LNCaP clone FGC (cell line): ENCODE results near the gene RETNLB.

Source experiments
- DNase-seq: peaks from one replicate; pipeline ENCODE4 v3.0.0-alpha.2; 2011; ENCODE audit warnings: low read depth
- H3K4me3 ChIP-seq: 2 replicates; pipeline ENCODE4 v1.5.1; 2011; ENCODE audit warnings: mild to moderate bottlenecking, low read depth, low read length, control low read depth
- TF ChIP-seq, protein P1 (sequence below): IDR thresholded peaks from 2 replicates; pipeline ENCODE4 v1.5.1; 2012; ENCODE audit warnings: mild to moderate bottlenecking; ENCODE audit not compliant: control insufficient read depth, insufficient read depth; ENCODE audit errors: extremely low read depth

Gene RETNLB

DNA sequence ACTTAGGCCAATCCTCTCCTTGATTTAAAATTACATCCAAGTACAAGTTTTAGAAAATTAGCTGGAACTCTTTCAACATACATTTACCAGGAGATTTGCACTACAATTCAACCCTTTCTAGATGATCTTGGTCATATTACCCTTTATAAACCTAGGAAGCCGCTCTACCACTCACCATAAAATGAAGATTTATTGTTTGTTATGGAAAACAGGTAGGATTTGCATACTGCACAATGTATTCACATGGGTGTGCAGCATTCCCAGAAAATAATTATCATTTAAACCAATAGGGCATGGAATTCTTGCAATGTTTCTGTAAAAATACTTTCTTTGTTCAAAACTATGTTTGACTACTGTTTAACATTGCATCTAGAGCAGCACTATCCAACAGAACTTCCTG is 18.4 kb upstream of the RETNLB start:
- TF ChIP-seq, protein P1, sequence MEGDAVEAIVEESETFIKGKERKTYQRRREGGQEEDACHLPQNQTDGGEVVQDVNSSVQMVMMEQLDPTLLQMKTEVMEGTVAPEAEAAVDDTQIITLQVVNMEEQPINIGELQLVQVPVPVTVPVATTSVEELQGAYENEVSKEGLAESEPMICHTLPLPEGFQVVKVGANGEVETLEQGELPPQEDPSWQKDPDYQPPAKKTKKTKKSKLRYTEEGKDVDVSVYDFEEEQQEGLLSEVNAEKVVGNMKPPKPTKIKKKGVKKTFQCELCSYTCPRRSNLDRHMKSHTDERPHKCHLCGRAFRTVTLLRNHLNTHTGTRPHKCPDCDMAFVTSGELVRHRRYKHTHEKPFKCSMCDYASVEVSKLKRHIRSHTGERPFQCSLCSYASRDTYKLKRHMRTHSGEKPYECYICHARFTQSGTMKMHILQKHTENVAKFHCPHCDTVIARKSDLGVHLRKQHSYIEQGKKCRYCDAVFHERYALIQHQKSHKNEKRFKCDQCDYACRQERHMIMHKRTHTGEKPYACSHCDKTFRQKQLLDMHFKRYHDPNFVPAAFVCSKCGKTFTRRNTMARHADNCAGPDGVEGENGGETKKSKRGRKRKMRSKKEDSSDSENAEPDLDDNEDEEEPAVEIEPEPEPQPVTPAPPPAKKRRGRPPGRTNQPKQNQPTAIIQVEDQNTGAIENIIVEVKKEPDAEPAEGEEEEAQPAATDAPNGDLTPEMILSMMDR, result no peak
- DNase-seq, result no peak
- no peak overlapping the region for H3K4me3 ChIP-seq

DNA sequence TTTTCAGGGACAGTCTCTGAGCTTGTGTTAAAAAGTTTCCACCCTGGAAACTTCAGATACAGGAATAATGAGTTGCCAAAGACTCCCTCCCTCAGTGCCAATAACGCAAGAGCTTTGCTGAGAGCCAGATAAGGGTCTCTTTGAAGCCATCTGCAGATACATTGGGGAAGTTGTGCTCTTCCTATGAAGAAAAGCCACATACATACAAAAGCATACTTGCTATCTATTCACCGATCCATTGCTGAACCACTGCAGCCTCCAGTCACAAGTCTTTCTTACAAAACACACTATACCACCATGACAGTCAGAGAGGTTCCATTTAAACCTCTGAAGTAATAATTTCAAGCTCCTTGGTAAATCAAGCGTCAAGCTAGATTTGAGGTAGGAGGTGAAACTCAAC is 10.0 kb upstream of the RETNLB start:
- no peak for DNase-seq
- no peak overlapping the region for H3K4me3 ChIP-seq
- TF ChIP-seq, protein P1, result no peak

DNA sequence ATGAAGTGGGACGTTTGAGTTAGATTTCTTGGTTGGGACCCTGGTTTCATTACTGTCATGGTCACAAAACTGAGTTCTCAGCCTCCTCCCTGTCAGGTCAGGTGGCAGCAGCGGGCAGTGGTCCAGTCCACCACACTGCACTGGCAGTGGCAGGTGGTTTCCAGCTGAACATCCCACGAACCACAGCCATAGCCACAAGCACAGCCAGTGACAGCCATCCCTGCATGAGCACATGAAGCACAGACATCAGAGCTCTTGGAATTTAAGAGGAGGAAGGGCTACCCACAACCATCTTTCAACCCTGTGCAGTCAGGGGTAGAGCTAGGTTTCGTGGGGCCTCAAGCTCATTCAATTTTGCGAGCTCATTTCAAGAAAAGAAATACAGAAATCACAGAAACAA is 1.5 kb downstream of the RETNLB start:
- TF ChIP-seq, protein P1, result no peak
- no peak for DNase-seq
- H3K4me3 ChIP-seq, result no peak overlapping the region

DNA sequence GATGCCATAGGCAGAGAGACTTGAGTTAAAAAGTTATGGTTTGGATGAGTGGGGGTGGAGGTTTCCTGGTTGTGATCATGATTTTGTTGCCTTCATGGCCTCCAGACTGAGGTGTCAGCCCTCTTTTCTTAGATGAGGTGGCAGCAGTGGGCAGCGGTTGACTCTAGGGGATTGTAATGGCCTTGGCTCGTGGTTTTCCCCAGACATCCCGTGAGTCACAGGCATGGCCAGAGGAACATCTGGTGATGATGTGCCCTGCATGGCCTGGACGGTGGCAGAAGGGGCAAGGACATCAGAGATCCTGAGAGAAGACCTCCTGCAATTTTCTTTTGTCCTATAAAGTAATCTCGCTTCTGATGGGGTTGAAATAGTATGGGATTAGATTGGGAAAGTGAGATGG is 12.4 kb downstream of the RETNLB start:
- TF ChIP-seq, protein P1, result no peak
- H3K4me3 ChIP-seq, result no peak overlapping the region
- DNase-seq, result no peak

DNA sequence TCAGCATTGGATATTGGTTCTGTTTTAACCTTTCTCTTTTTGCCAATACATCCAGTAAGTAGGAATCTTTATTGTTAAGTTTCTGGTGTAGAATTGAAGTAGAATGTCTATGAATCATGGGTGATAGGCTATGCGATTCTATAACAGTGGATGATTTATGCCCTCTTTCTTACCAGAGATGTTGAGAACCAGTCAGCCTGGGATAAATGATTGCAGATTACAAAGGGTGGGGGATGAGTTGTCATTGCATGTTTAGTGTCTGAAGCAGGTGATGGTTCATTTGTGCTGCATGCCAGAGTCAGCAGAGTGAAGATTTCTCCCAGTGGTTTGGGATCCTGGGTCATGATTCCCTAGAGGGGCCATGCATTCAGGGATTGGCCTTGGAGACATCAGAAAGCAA is 14.3 kb downstream of the RETNLB start:
- TF ChIP-seq, protein P1, result no peak
- DNase-seq, result no peak
- no peak overlapping the region for H3K4me3 ChIP-seq

DNA sequence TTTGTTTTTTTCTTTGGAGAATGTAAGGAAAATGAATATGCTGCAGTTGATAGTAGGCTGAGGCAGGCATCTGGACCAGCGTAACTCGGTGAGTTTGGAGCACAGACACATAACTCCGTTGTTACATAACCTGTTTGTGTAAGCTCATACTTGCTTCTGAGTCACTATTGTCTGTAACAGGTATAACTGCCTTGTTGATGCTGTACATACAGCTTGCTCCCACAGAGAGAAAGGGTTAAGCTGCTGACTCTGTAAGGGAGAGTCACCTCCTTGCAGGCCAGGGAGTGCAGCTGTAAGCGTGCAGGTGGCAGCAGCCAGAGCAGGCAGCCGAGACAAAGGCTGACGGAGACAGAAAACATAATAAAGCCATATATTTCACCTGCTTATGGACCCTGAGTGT is 20.4 kb downstream of the RETNLB start:
- no peak overlapping the region for H3K4me3 ChIP-seq
- TF ChIP-seq, protein P1, result no peak
- DNase-seq, result no peak

DNA sequence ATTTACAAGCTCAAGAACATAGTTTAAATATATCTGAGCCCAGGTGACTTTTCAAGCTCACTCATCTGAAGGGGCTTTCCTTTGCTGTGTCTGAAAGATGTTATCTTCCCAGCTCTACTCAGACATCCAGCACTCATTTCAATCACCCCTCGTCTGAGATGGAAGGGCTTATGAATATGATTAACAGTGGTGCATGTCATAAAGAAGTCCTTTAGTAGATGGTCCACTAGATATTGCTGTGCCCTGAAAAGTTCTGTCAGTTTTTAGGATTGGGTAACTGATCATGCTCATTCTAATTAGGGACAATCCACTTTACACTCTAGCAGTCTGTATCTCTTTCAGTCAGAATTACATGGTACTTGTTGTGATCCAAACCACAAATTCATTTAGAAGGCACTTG is 28.3 kb downstream of the RETNLB start:
- H3K4me3 ChIP-seq, result no peak overlapping the region
- DNase-seq, result no peak
- TF ChIP-seq, protein P1, result no peak
